Tibial nerve (tissue), 4 donors: ENCODE data around the gene SYNM. TPM values are rescaled to one million over a fixed set of nuclear protein-coding genes. Genes with fewer than 3 reads are reported as not detected.

Experiments
- DNase-seq, 2 donors: peaks; one replicate each; pipeline ENCODE4 v3.0.0-alpha.2; 2019; ENCODE audit warnings: low spot score in 2 of 2
- H3K27ac ChIP-seq, 4 donors: fragments of 200-600 bp; sonication (generic) in 3 of 4; one replicate each; pipeline ENCODE4 v1.5.1; 2017 to 2019; ENCODE audit warnings: mild to moderate bottlenecking in 1 of 4
- H3K27me3 ChIP-seq, 2 donors: fragments of 200-600 bp; sonication (generic) in 1 of 2; one replicate each; pipeline versions ENCODE4 v1.5.1 to v1.6.0; 2017 to 2019
- H3K36me3 ChIP-seq, 3 donors: fragments of 200-600 bp; sonication (generic); one replicate each; pipeline ENCODE4 v1.5.1; 2018 to 2019
- H3K4me1 ChIP-seq, 4 donors: fragments of 200-600 bp; sonication (generic) in 3 of 4; one replicate each; pipeline ENCODE4 v1.5.1; 2017 to 2019
- H3K4me3 ChIP-seq, 4 donors: fragments of 200-600 bp; sonication (generic) in 3 of 4; one replicate each; pipeline ENCODE4 v1.5.1; 2017 to 2019; ENCODE audit warnings: mild to moderate bottlenecking in 1 of 4, moderate library complexity in 1 of 4
- H3K9me3 ChIP-seq, 4 donors: fragments of 200-600 bp; sonication (generic) in 3 of 4; one replicate each; pipeline ENCODE4 v1.5.1; 2017 to 2019
- CTCF ChIP-seq, 5 experiments: fragments of 200-600 bp in 3 of 5; fragments of 450-650 bp in 2 of 5; sonication (generic) in 3 of 5; IDR thresholded peaks; one replicate each; pipeline ENCODE4 v1.5.1; 2016 to 2019; ENCODE audit warnings: antibody characterized with exemption in 5 of 5, mild to moderate bottlenecking in 3 of 5, moderate library complexity in 2 of 5
- EP300 ChIP-seq, 2 donors: sonication (generic); formaldehyde crosslinking; IDR thresholded peaks; one replicate each; pipeline ENCODE4 v1.6.1; 2017; ENCODE audit warnings: antibody characterized with exemption in 2 of 2, mild to moderate bottlenecking in 1 of 2
- POLR2A ChIP-seq, 2 donors: fragments of 450-650 bp; IDR thresholded peaks; one replicate each; pipeline ENCODE4 v1.6.1; 2017; ENCODE audit warnings: antibody characterized with exemption in 2 of 2, mild to moderate bottlenecking in 2 of 2, moderate library complexity in 2 of 2
- WGBS, 2 donors: methylation state at CpG; one replicate each; pipeline ENCODE4 v1.1.5; 2018; 5-methylcytosine and 5-hydroxymethylcytosine counted together
- total RNA-seq, 4 donors: library from RNA; depleted of rRNA; stranded (reverse); fragments of >200 nt; gene quantifications; one replicate each; pipeline ENCODE4 v1.1.0, GENCODE V29; 2016

Gene SYNM
- total RNA-seq, 4 donors from 2014 or later: 26.4 to 47.0 (median 29.6) TPM

DNA sequence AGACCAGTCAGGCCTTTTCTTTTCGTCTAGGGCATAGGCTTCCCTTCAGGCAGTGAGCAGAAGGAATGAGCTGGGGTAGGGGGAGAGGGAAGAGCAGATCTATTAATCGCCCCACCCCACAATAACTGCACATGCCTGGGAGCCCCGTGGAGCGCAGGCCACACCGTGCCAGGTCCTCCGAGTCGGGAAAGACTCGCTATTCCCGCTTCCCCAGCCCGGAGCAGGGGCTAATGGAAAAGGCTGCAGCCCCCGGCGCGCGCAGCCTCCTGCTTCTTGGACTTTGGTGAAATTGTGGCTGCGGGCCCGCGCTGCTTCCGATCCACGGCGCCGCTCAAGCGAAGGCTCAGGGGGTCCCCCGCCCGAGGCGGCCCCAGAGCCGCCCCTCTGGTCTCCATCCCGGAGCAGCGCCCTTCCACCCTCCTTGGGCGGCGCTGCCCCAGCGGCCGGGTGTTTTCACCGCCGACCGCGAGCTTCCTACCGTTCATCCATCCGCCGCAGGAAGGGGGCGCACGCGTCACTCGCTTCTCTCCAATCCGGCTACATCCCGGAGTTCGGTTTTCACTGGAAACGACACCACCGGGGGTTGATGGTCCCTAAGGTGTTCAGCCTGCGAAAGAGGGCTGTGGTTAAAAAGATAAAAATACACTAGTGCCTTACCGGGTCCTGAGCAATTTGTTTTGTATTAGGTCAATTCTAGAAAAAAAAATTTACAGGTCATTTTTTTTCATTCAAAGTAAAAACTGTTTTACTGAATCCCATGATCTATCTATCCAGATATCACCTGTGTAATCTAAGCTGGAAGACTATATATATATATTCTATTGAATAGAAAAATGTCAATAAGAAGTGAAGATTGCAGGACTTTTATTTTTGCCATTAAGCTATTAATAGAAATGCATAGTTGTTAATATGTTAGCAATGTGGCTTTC, 4.4 kb upstream of the SYNM start:
- Histone ChIP-seq H3K4me1 (peaks cover 0 to 13% (median 0%) of the 10 kb centered on the region in 4 donors), H3K9me3 (no peaks in the 10 kb centered on the region), H3K36me3 (no peaks in the 10 kb centered on the region), H3K4me3 (peak overlapping the region; percentile 20 to 50 (median 38)), H3K27me3 (peaks cover 0 to 7% of the 10 kb centered on the region in 2 donors), H3K27ac (peak overlapping the region in 1 of 4 donors; percentile 58)
- peak; percentile 66 to 71 for DNase-seq
- peak in 1 of 2 donors; percentile 35 for TF ChIP-seq EP300 (IDR thresholded peaks at IDR 0.05)
- no peak for TF ChIP-seq POLR2A (IDR thresholded peaks at IDR 0.05)
- TF ChIP-seq CTCF (IDR thresholded peaks at IDR 0.05): peak; percentile 52 to 90 (median 80)
- 3 to 4% methylated on average over 44 to 45 of the region's 50 CpGs for WGBS, 2 donors

DNA sequence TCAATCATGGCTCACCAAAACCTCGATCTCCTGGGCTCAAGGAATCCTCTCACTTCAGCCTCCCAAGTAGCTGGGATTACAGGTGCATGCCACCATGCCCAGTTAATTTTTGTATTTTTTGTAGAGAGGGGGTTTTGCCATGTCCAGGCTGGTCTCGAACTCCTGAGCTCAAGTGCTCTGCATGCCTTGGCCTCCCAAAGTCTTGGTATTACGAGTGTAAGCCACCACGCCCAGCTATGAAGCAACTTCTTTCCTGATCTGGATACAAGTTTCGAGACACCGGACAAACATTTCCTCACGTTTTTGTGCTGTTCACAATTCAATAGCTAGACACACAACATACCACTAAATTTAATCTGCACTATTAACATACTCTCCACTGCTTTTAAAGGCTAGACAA, 3.4 kb upstream of the SYNM start:
- Histone ChIP-seq H3K4me3 (no peak overlapping the region), H3K27me3 (peaks cover 0 to 7% of the 10 kb centered on the region in 2 donors), H3K36me3 (no peaks in the 10 kb centered on the region), H3K9me3 (no peaks in the 10 kb centered on the region), H3K27ac (no peak overlapping the region), H3K4me1 (peaks cover 0 to 23% (median 0%) of the 10 kb centered on the region in 4 donors)
- TF ChIP-seq EP300 (IDR thresholded peaks at IDR 0.05): no peak
- no peak for TF ChIP-seq CTCF (IDR thresholded peaks at IDR 0.05)
- TF ChIP-seq POLR2A (IDR thresholded peaks at IDR 0.05): no peak
- WGBS, 2 donors: 85 to 89% methylated on average over 7 of the region's 7 CpGs
- DNase-seq: no peak

- H3K4me3 ChIP-seq: no peak overlapping the region
- peaks cover 0 to 34% (median 3%) of the 10 kb centered on the region in 4 donors for H3K4me1 ChIP-seq
- TF ChIP-seq CTCF (IDR thresholded peaks at IDR 0.05): no peak
- no peak for TF ChIP-seq EP300 (IDR thresholded peaks at IDR 0.05)
- no peak for TF ChIP-seq POLR2A (IDR thresholded peaks at IDR 0.05)
- WGBS, 2 donors: 70 to 73% methylated on average over 13 of the region's 13 CpGs
- no peaks in the 10 kb centered on the region for H3K36me3 ChIP-seq
- no peaks in the 10 kb centered on the region for H3K9me3 ChIP-seq
- no peak for DNase-seq
- H3K27ac ChIP-seq: no peak overlapping the region
- peaks cover 0 to 7% of the 10 kb centered on the region in 2 donors for H3K27me3 ChIP-seq
These were observed 2.3 kb upstream of the SYNM start for GRCh38 chr15:99102332-99103235.

DNA sequence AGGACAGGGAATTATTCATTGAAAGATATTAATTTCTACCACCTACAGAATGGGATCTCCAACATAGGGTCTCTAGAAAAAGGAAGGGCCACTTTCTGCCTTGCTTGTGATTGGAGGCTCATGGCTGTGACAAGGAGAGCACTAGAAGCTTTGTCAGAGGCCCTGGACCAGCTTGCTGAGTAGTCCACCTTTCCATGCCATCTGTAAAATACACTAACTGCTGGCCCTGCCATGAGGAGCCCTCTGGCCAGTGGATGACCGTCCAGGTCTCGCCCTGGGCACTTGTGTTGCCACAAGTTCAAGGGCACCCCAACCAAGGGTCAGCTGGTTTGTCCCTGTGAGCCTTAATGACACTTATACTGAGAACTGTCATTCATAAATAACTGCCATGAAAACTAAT, 1.6 kb upstream of the SYNM start:
- Histone ChIP-seq H3K4me3 (no peak overlapping the region), H3K4me1 (peaks cover 0 to 39% (median 3%) of the 10 kb centered on the region in 4 donors), H3K9me3 (no peaks in the 10 kb centered on the region), H3K27ac (no peak overlapping the region), H3K27me3 (peaks cover 0 to 7% of the 10 kb centered on the region in 2 donors), H3K36me3 (no peaks in the 10 kb centered on the region)
- no peak for TF ChIP-seq POLR2A (IDR thresholded peaks at IDR 0.05)
- TF ChIP-seq EP300 (IDR thresholded peaks at IDR 0.05): no peak
- TF ChIP-seq CTCF (IDR thresholded peaks at IDR 0.05): no peak
- WGBS, 2 donors: 68 to 92% methylated on average over 2 of the region's 2 CpGs
- no peak for DNase-seq
